H1 (cell line): ENCODE results near the gene MYH10. TPM values are rescaled to one million over a fixed set of nuclear protein-coding genes. Genes with fewer than 3 reads are reported as not detected.

Experiments
- CTCF ChIA-PET: fragments of 300-600 bp; sonication (Branson Sonifier 250); formaldehyde crosslinking; loops from one replicate; lab custom pipeline; 2021; ENCODE audit not compliant: partially characterized antibody; lab: Charles Lee
- POLR2A ChIA-PET: fragments of 300-600 bp; sonication (Branson Sonifier 250); formaldehyde crosslinking; loops from one replicate; lab custom pipeline; 2021; ENCODE audit warnings: inconsistent platforms; ENCODE audit not compliant: partially characterized antibody; lab: Charles Lee
- DNase-seq, 2 experiments: peaks; one replicate each; pipeline versions ENCODE4 v3.0.0 to v3.0.0-alpha.2; 2010 to 2022; ENCODE audit warnings: low spot score in 2 of 2, low read depth in 1 of 2, mixed read lengths in 1 of 2
- FAIRE-seq: peaks from 2 replicates; lab custom pipeline; 2011; peaks lifted over from hg19 to GRCh38; lab: Jason Lieb, UNC
- H2AFZ ChIP-seq: 2 replicates; pipeline ENCODE4 v1.8.1; 2012; ENCODE audit warnings: low read length, inconsistent platforms
- H2AK5ac ChIP-seq: 2 replicates; pipeline ENCODE4 v1.6.1; 2013; ENCODE audit warnings: low read depth, low read length
- H2BK120ac ChIP-seq: replicated peaks from 2 replicates; pipeline ENCODE3; 2013; ENCODE audit warnings: low read depth, low read length, inconsistent platforms
- H2BK12ac ChIP-seq: 2 replicates; pipeline ENCODE4 v1.6.1; 2013; ENCODE audit warnings: low read depth, low read length
- H2BK15ac ChIP-seq: 2 replicates; pipeline ENCODE4 v1.6.1; 2013; ENCODE audit warnings: low read length
- H2BK20ac ChIP-seq: 2 replicates; pipeline ENCODE4 v1.6.1; 2013; ENCODE audit warnings: low read length
- H2BK5ac ChIP-seq: 2 replicates; pipeline ENCODE4 v1.6.1; 2013; ENCODE audit warnings: low read depth, low read length
- H3K14ac ChIP-seq: 2 replicates; pipeline ENCODE4 v1.6.1; 2013; ENCODE audit warnings: inconsistent platforms; ENCODE audit not compliant: insufficient read length
- H3K18ac ChIP-seq: 2 replicates; pipeline ENCODE4 v1.6.1; 2013; ENCODE audit warnings: low read length; ENCODE audit errors: extremely low read depth
- H3K23ac ChIP-seq: 2 replicates; pipeline ENCODE4 v1.6.1; 2013; ENCODE audit warnings: inconsistent platforms; ENCODE audit not compliant: insufficient read length
- H3K23me2 ChIP-seq: 2 replicates; pipeline ENCODE4 v1.6.1; 2013; ENCODE audit warnings: low read depth, low read length
- H3K27ac ChIP-seq: 2 replicates; pipeline ENCODE4 v1.6.1; 2011; ENCODE audit warnings: low read depth, low read length, inconsistent platforms
- H3K27me3 ChIP-seq, 4 experiments: replicated peaks in 1 of 4; 1 replicate in 1 of 4; 2 replicates in 3 of 4; pipeline versions ENCODE4 v1.6.1 to v1.8.1; 2011 to 2013; ENCODE audit warnings: low read length in 3 of 4, mild to moderate bottlenecking in 3 of 4, inconsistent platforms in 2 of 4, mixed read lengths in 2 of 4, moderate library complexity in 1 of 4; ENCODE audit not compliant: control insufficient read depth in 3 of 4, insufficient read depth in 3 of 4; ENCODE audit errors: extremely low read depth in 1 of 4
- H3K36me3 ChIP-seq, 4 experiments: 2 replicates each; pipeline versions ENCODE4 v1.6.1 to v1.8.1; 2011 to 2013; ENCODE audit warnings: mild to moderate bottlenecking in 4 of 4, low read length in 3 of 4, moderate library complexity in 2 of 4, control low read depth in 1 of 4, inconsistent platforms in 1 of 4; ENCODE audit not compliant: insufficient read depth in 4 of 4, control insufficient read depth in 2 of 4
- H3K4ac ChIP-seq: replicated peaks from 2 replicates; pipeline ENCODE3; 2013; ENCODE audit warnings: low read length, low read depth, mixed read lengths, inconsistent platforms; ENCODE audit not compliant: insufficient read length
- H3K4me1 ChIP-seq, 4 experiments: replicated peaks in 1 of 4; 1 replicate in 1 of 4; 2 replicates in 3 of 4; pipeline versions ENCODE4 v1.6.1 to v1.8.1; 2011 to 2013; ENCODE audit warnings: low read length in 3 of 4, inconsistent platforms in 2 of 4, mixed read lengths in 1 of 4; ENCODE audit not compliant: insufficient read depth in 4 of 4, control insufficient read depth in 3 of 4
- H3K4me2 ChIP-seq, 2 experiments: 2 replicates each; pipeline versions ENCODE4 v1.6.1 to v1.8.1; 2011 to 2013; ENCODE audit warnings: low read depth in 2 of 2, low read length in 2 of 2, control low read depth in 1 of 2, inconsistent platforms in 1 of 2, mild to moderate bottlenecking in 1 of 2; ENCODE audit not compliant: insufficient read depth in 1 of 2
- H3K4me3 ChIP-seq, 4 experiments: fragments of 200-600, 300-600 bp in 1 of 4; sonication (generic), shearing (Covaris generic), sonication (Bioruptor Twin) in 1 of 4; 2 replicates each; pipeline versions ENCODE4 v1.5.1 to v1.8.1; 2011 to 2016; ENCODE audit warnings: low read length in 4 of 4, low read depth in 3 of 4, control low read depth in 2 of 4, inconsistent platforms in 2 of 4, mild to moderate bottlenecking in 2 of 4, mixed read lengths in 1 of 4, moderate library complexity in 1 of 4; ENCODE audit not compliant: insufficient read depth in 2 of 4; ENCODE audit errors: extremely low read depth in 1 of 4
- H3K56ac ChIP-seq: replicated peaks from 2 replicates; pipeline ENCODE3; 2013; ENCODE audit warnings: low read depth, mild to moderate bottlenecking, mixed read lengths, low read length, inconsistent platforms; ENCODE audit not compliant: insufficient read length
- H3K79me1 ChIP-seq: 2 replicates; pipeline ENCODE4 v1.6.1; 2013; ENCODE audit warnings: low read depth, low read length, control low read depth
- H3K79me2 ChIP-seq, 2 experiments: 2 replicates each; pipeline versions ENCODE4 v1.6.1 to v1.8.1; 2012 to 2013; ENCODE audit warnings: low read length in 2 of 2, mild to moderate bottlenecking in 2 of 2, inconsistent platforms in 1 of 2; ENCODE audit not compliant: insufficient read depth in 2 of 2, control insufficient read depth in 1 of 2
- H3K9ac ChIP-seq, 4 experiments: replicated peaks in 1 of 4; 1 replicate in 1 of 4; 2 replicates in 3 of 4; pipeline versions ENCODE4 v1.6.1 to v1.8.1; 2011 to 2013; ENCODE audit warnings: low read depth in 3 of 4, low read length in 3 of 4, control low read depth in 2 of 4, mild to moderate bottlenecking in 2 of 4, moderate library complexity in 2 of 4, inconsistent platforms in 1 of 4; ENCODE audit errors: extremely low read depth in 1 of 4
- H3K9me3 ChIP-seq, 2 experiments: 2 replicates each; pipeline versions ENCODE4 v1.6.1 to v1.8.1; 2012 to 2013; ENCODE audit warnings: mild to moderate bottlenecking in 2 of 2, moderate library complexity in 2 of 2, control low read depth in 1 of 2, inconsistent platforms in 1 of 2, low read depth in 1 of 2, low read length in 1 of 2, mixed read lengths in 1 of 2; ENCODE audit not compliant: insufficient read depth in 2 of 2
- H4K20me1 ChIP-seq, 2 experiments: replicated peaks in 1 of 2; 2 replicates each; pipeline versions ENCODE3 to v1.8.1; 2011 to 2013; ENCODE audit warnings: inconsistent platforms in 2 of 2, low read length in 2 of 2, mild to moderate bottlenecking in 1 of 2; ENCODE audit not compliant: insufficient read depth in 2 of 2, control insufficient read depth in 1 of 2
- H4K5ac ChIP-seq: 2 replicates; pipeline ENCODE4 v1.6.1; 2013; ENCODE audit warnings: low read length, low read depth, mixed read lengths, inconsistent platforms; ENCODE audit not compliant: insufficient read length
- H4K8ac ChIP-seq: 2 replicates; pipeline ENCODE4 v1.8.0; 2013; ENCODE audit warnings: mild to moderate bottlenecking, moderate library complexity, low read length, inconsistent platforms; ENCODE audit not compliant: insufficient read depth; ENCODE audit errors: extremely low read depth
- H4K91ac ChIP-seq: replicated peaks from 2 replicates; pipeline ENCODE3; 2013; ENCODE audit warnings: low read length, mixed read lengths, inconsistent platforms; ENCODE audit not compliant: insufficient read length
- GTF2F1 ChIP-seq: IDR thresholded peaks from 2 replicates; pipeline ENCODE4 v1.6.1; 2012; ENCODE audit warnings: low read depth, low read length, improper control_type of control experiment, borderline replicate concordance
- HDAC6 ChIP-seq: IDR thresholded peaks from one replicate; pipeline ENCODE4 v1.7.1; 2012; ENCODE audit warnings: low read depth, mild to moderate bottlenecking, inconsistent platforms, low read length, moderate library complexity
- NRF1 ChIP-seq: IDR thresholded peaks from 2 replicates; pipeline ENCODE4 v1.6.1; 2011; ENCODE audit warnings: mild to moderate bottlenecking, low read depth, low read length, improper control_type of control experiment
- TAF7 ChIP-seq: optimal IDR thresholded peaks from 2 replicates; pipeline ENCODE3; 2011; ENCODE audit warnings: low read depth, mild to moderate bottlenecking, inconsistent platforms, low read length, moderate library complexity, borderline replicate concordance
- WGBS, 2 experiments: shearing (Covaris generic) in 1 of 2; methylation state at CpG; one replicate each; pipeline versions ENCODE4 v1.1.6 to v1.1.7; 2013 to 2015; ENCODE audit warnings: low lambda C conversion rate in 2 of 2, mixed read lengths in 2 of 2, inconsistent platforms in 1 of 2, low coverage in 1 of 2, missing lambda C conversion rate in 1 of 2; ENCODE audit not compliant: insufficient replicate concordance in 2 of 2, insufficient coverage in 1 of 2, insufficient read length in 1 of 2; ENCODE audit errors: extremely low coverage in 1 of 2, missing lambda C conversion rate in 1 of 2; 5-methylcytosine and 5-hydroxymethylcytosine counted together
- polyA plus RNA-seq, 7 experiments: library from polyadenylated mRNA; depleted of rRNA in 3 of 7; stranded (reverse) in 5 of 7; unstranded in 2 of 7; fragments of >200 nt in 5 of 7; fragments of 200-250 nt in 2 of 7; gene quantifications; 1 replicate in 5 of 7; 2 replicates in 1 of 7; 4 replicates in 1 of 7; pipeline versions ENCODE4 v1.2.1 to v1.2.3, GENCODE V29; 2011 to 2013; ENCODE audit warnings: missing spikeins in 2 of 7, mixed read lengths in 2 of 7
- total RNA-seq: library from RNA; stranded (reverse); fragmentation: NEBNext Ultra II Directional; extraction: Animal tissue kit (Norgen Biotek cat#: 25700); gene quantifications from 2 replicates; pipeline ENCODE4 v1.2.1, GENCODE V29; 2021

The MYH10 gene
- total and polyA plus RNA-seq, 2 of the 8 experiments (the other 6 are each of a cell fraction or from before 2014, with no cell fraction given): 64.1 to 289 TPM

DNA sequence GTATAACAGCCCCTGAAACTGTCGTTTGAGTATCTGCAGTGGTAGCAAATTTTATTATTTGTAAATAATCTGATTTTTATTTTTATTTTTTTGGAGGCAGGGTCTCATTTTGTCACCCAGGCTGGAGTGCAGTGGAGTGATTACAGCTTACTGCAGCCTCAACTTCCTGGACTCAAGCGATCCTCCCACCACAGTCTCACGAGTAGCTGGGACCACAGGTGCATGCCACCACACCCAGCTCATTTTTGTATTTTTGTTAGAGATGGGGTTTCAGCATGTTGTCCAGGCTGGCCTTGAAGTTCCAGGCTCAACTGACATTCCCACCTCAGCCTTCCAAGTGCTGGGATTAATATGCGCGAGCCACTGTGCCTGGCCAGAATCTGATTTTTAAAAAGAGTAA, 192.1 kb downstream of the MYH10 start:
- Histone ChIP-seq H3K27ac (no peak overlapping the region), H3K79me1 (no peaks in the 10 kb centered on the region; the same call in 1 of the 2 replicates), H2BK12ac (no peak overlapping the region), H4K91ac (no peak overlapping the region), H3K36me3 (no peaks in the 10 kb centered on the region), H2BK20ac (no peak overlapping the region), H3K14ac (no peak overlapping the region), H3K9ac (no peak overlapping the region), H3K23me2 (no peaks in the 10 kb centered on the region), H3K4me1 (peaks cover 0 to 2% (median under 1%) of the 10 kb centered on the region in 4 experiments; a peak in 2 of 7 replicates), H2AFZ (no peak overlapping the region), H3K4me3 (no peak overlapping the region), H3K4me2 (no peak overlapping the region), H3K18ac (no peak overlapping the region), H3K27me3 (no peaks in the 10 kb centered on the region), H3K56ac (no peak overlapping the region), H2BK120ac (no peak overlapping the region), H3K4ac (no peak overlapping the region), H3K9me3 (no peaks in the 10 kb centered on the region), H4K20me1 (peaks cover 0 to 2% of the 10 kb centered on the region in 2 experiments), H2BK15ac (no peak overlapping the region), H4K5ac (no peak overlapping the region), H2BK5ac (no peak overlapping the region), H3K79me2 (peaks cover 0 to 53% of the 10 kb centered on the region in 2 experiments; a peak in 2 of 4 replicates), H3K23ac (no peak overlapping the region), H2AK5ac (no peak overlapping the region), H4K8ac (no peak overlapping the region)
- DNase-seq (no peak), FAIRE-seq (no peak)
- TF ChIP-seq TAF7: no peak
- TF ChIP-seq HDAC6: no peak
- TF ChIP-seq NRF1: no peak
- no peak for TF ChIP-seq GTF2F1
- POLR2A ChIA-PET: no interaction called here
- CTCF ChIA-PET: interaction anchor here (0.5 to 2.6 kb wide), 2 partner anchors 28 to 872 kb away, joined by 4 to 9 read pairs; no protein-coding TSS in a partner anchor
- 93% methylated on average over 5 of the region's 5 CpGs; no CpG with 5 or more reads in 1 of the 2 experiments for WGBS, 2 experiments
